Measurements from ENCODE around the gene TAP1. TPM values are rescaled to one million over a fixed set of nuclear protein-coding genes. Genes with fewer than 3 reads are reported as not detected.

Gene TAP1
- total and polyA plus RNA-seq, 2 donors (not counting 3 experiments of a cell fraction or from before 2014, with no cell fraction given): 15.6 to 25.9 TPM

GRCh38 chr6:32799168-32799567 lies 54.3 kb downstream of the TAP1 start:
- Histone ChIP-seq H2AFZ (ENCODE audit: low read depth, low read length) (no peak overlapping the region), H3K9ac (replicated peaks; ENCODE audit: extremely low read depth, insufficient read depth, low read length) (no peak overlapping the region), H3K79me2 (ENCODE audit: control insufficient read depth, insufficient read depth, low read length) (no peaks in the 10 kb centered on the region), H3K27ac (ENCODE audit: insufficient read depth, low read depth, low read length) (no peak overlapping the region), H3K36me3 (ENCODE audit: control insufficient read depth in 2 of 2, extremely low read depth in 1 of 2, insufficient read depth in 2 of 2, low read length in 2 of 2) (no peaks in the 10 kb centered on the region), H3K4me1 (ENCODE audit: control insufficient read depth, extremely low read depth, insufficient read depth, low read length) (no peaks in the 10 kb centered on the region), H3K9me1 (replicated peaks; ENCODE audit: control insufficient read depth, extremely low read depth, insufficient read depth, low read length) (no peaks in the 10 kb centered on the region), H3K4me3 (replicated peaks in 1 of 3; ENCODE audit: insufficient read depth in 1 of 3, low read depth in 1 of 3, low read length in 3 of 3) (no peak overlapping the region), H4K20me1 (replicated peaks; ENCODE audit: control insufficient read depth, extremely low read depth, insufficient read depth, low read length) (no peaks in the 10 kb centered on the region), H3K4me2 (ENCODE audit: insufficient read depth, low read length) (no peak overlapping the region), H3K27me3 (ENCODE audit: control insufficient read depth in 2 of 2, insufficient read depth in 2 of 2, low read length in 2 of 2) (peaks cover 37 to 68% of the 10 kb centered on the region in 2 experiments), H3K9me3 (replicated peaks; ENCODE audit: control insufficient read depth, insufficient read depth, low read length) (no peaks in the 10 kb centered on the region)
- BruUV-seq (replicated peaks): no TSS peak
- intact Hi-C loops (cut with micrococcal nuclease): loop anchor here (5.0 to 10.0 kb wide), 3 partner anchors 97 to 754 kb away; no protein-coding TSS in a partner anchor
- dilution Hi-C loops (cut with MboI; ENCODE audit: extremely low pct_ligation_motif_present, low sequenced_read_pairs): no loop called here
- TF ChIP-seq GATA2 (IDR thresholded peaks at IDR 0.05; ENCODE audit: insufficient read depth, insufficient read length, low read depth, low read length): no peak
- TF ChIP-seq POLR2A (IDR thresholded peaks at IDR 0.05; ENCODE audit: low read depth, low read length): no peak
- no peak for TF ChIP-seq POLR2AphosphoS5 (IDR thresholded peaks at IDR 0.05; ENCODE audit: insufficient read depth, low read depth, low read length)
- no peak for TF ChIP-seq MYC (IDR thresholded peaks at IDR 0.05; ENCODE audit: low read depth, low read length)
- no peak for TF ChIP-seq MAX (IDR thresholded peaks at IDR 0.05; ENCODE audit: insufficient read depth, insufficient read length)
- TF ChIP-seq EZH2 (IDR thresholded peaks at IDR 0.05; ENCODE audit: borderline replicate concordance, low read depth, low read length, severe bottlenecking): no peak
- TF ChIP-seq CTCF (IDR thresholded peaks at IDR 0.05; ENCODE audit: extremely low read depth in 1 of 2, insufficient read depth in 1 of 2, low read depth in 1 of 2, low read length in 2 of 2): no peak
- no peak for TF ChIP-seq JUN (IDR thresholded peaks at IDR 0.05; ENCODE audit: borderline replicate concordance, insufficient read depth, insufficient read length, low read depth)
- TF ChIP-seq FOS (IDR thresholded peaks at IDR 0.05; ENCODE audit: borderline replicate concordance, insufficient read depth, low read length): no peak
- DNase-seq (ENCODE audit: low read depth, low spot score) (no peak), FAIRE-seq (no peak)
- ChIA-PET POLR2A (no interaction called here), CTCF (interaction anchor here (0.8 to 6.2 kb wide), 9 partner anchors 9 to 383 kb away, joined by 3 to 63 read pairs (median 4); partner anchors contain the start of genes PSMB9 and TAP1)
